ENCODE results near the gene EXOG. TPM values are rescaled to one million over a fixed set of nuclear protein-coding genes. Genes with fewer than 3 reads are reported as not detected.

EXOG gene
- total RNA-seq, 4 donors from 2014 or later, result 6.0 to 15.3 (median 10.8) TPM

DNA sequence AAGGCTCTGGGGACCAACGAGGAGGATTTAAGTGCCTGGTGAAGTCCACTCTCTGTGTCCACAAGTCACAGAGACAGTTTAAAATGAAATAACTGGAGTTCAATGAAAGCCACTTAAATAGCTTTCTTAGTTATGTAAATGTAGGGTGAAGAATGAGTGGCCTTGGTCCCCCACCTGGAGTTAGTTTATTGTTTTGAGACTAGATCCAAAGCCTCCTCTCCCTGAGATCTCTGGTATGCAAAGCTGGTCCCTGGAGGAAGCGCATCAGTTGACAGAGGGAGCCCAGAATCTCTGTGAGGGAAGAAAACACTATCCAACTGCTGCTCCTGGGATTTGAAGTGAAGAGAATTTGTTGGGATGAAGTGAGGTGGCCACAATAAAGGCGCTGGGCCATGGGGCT, 40.5 kb downstream of the EXOG start:
- WGBS, 2 donors (ENCODE audit: low coverage in 1 of 2), result 79 to 88% methylated on average over 2 to 3 of the region's 3 CpGs
- H3K9me3 ChIP-seq, result no peaks in the 10 kb centered on the region
- H3K27me3 ChIP-seq, result no peaks in the 10 kb centered on the region
- no peak overlapping the region for H3K4me3 ChIP-seq
- intact Hi-C loops (cut with DNase I; ENCODE audit: low total_unique reads) (no loop called here), in situ Hi-C loops (cut with MboI; ENCODE audit: low pct_ligation_motif_present in 1 of 4, low pct_unique_long_range_greater_than_20kb in 1 of 4, low sequenced_read_pairs in 3 of 4) (loop anchor here in 1 of 4 donors (25.0 kb wide), 1 partner anchor 476 kb away; no protein-coding TSS in a partner anchor)
- no peaks in the 10 kb centered on the region for H3K36me3 ChIP-seq
- no peak overlapping the region for H3K27ac ChIP-seq
- no peak for DNase-seq
- H3K4me1 ChIP-seq, result no peaks in the 10 kb centered on the region
- TF ChIP-seq POLR2A (IDR thresholded peaks at IDR 0.05) (no peak), EP300 (IDR thresholded peaks at IDR 0.05; ENCODE audit: low read depth) (no peak), POLR2AphosphoS5 (IDR thresholded peaks at IDR 0.05) (no peak)
- TF ChIP-seq, protein P1, sequence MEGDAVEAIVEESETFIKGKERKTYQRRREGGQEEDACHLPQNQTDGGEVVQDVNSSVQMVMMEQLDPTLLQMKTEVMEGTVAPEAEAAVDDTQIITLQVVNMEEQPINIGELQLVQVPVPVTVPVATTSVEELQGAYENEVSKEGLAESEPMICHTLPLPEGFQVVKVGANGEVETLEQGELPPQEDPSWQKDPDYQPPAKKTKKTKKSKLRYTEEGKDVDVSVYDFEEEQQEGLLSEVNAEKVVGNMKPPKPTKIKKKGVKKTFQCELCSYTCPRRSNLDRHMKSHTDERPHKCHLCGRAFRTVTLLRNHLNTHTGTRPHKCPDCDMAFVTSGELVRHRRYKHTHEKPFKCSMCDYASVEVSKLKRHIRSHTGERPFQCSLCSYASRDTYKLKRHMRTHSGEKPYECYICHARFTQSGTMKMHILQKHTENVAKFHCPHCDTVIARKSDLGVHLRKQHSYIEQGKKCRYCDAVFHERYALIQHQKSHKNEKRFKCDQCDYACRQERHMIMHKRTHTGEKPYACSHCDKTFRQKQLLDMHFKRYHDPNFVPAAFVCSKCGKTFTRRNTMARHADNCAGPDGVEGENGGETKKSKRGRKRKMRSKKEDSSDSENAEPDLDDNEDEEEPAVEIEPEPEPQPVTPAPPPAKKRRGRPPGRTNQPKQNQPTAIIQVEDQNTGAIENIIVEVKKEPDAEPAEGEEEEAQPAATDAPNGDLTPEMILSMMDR (IDR thresholded peaks at IDR 0.05), result no peak

DNA sequence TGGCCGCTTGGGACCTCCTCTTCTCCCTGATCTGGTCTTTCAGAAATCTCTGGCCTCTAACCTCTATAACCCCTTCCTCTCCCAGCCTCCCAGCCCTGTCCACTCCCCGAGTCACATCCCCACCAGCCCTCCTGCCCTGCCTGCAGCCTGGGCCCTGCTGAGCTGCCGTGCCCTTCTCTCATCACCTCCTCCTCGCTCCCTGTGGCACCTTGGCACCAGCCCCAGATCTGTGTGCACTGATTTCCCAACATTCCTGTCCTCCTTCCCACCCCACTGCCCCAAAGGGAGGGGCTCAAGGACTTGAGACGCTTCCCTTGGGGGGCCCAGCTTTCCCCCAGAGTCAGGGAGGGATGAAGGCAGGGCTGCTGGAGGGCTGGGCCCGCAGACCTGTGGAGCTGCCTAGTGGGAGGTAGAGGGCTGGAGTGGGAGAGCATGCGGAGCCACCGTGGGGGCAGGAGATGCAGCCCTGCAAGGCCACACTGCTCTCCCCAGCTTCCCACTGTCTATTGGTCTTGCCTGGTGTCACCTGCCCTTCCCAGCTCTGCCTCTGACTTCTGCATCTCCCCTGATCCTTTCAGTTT, 42.7 kb downstream of the EXOG start:
- H3K9me3 ChIP-seq, result no peaks in the 10 kb centered on the region
- H3K4me3 ChIP-seq, result no peak overlapping the region
- no peaks in the 10 kb centered on the region for H3K4me1 ChIP-seq
- TF ChIP-seq POLR2AphosphoS5 (IDR thresholded peaks at IDR 0.05) (no peak), EP300 (IDR thresholded peaks at IDR 0.05; ENCODE audit: low read depth) (no peak), POLR2A (IDR thresholded peaks at IDR 0.05) (no peak)
- TF ChIP-seq, protein P1 (IDR thresholded peaks at IDR 0.05), result no peak
- in situ Hi-C loops (cut with MboI; ENCODE audit: low pct_ligation_motif_present in 1 of 4, low pct_unique_long_range_greater_than_20kb in 1 of 4, low sequenced_read_pairs in 3 of 4), result loop anchor here in 1 of 4 donors (25.0 kb wide), 1 partner anchor 473 kb away; no protein-coding TSS in a partner anchor
- H3K36me3 ChIP-seq, result no peaks in the 10 kb centered on the region
- 60 to 91% methylated on average over 1 to 8 of the region's 8 CpGs for WGBS, 2 donors (ENCODE audit: low coverage in 1 of 2)
- DNase-seq, result no peak
- no peak overlapping the region for H3K27ac ChIP-seq
- H3K27me3 ChIP-seq, result no peaks in the 10 kb centered on the region
- intact Hi-C loops (cut with DNase I; ENCODE audit: low total_unique reads), result no loop called here

DNA sequence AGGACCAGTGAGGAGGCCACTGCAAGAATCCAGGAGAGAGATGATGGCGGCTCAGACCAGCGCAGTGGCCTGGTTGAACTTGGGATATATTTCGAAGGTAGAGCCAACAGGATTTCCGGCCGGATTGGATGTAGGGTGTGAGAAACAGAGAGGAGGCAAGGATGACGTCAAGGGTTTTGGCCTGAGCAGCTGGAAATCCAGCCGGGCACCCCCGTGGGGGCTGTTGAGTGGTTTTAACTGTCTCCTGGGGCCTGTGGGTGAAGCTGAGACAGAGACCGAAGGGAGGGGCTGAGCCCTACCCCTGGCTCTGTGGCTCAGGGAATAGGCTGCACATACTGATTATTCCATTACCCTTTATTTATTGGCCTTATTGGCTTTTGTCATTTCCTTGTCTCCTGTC, 45.7 kb downstream of the EXOG start:
- DNase-seq, result no peak
- TF ChIP-seq, protein P1 (IDR thresholded peaks at IDR 0.05), result no peak
- TF ChIP-seq POLR2AphosphoS5 (IDR thresholded peaks at IDR 0.05) (no peak), POLR2A (IDR thresholded peaks at IDR 0.05) (no peak), EP300 (IDR thresholded peaks at IDR 0.05; ENCODE audit: low read depth) (no peak)
- intact Hi-C loops (cut with DNase I; ENCODE audit: low total_unique reads) (no loop called here), in situ Hi-C loops (cut with MboI; ENCODE audit: low pct_ligation_motif_present in 1 of 4, low pct_unique_long_range_greater_than_20kb in 1 of 4, low sequenced_read_pairs in 3 of 4) (loop anchor here in 1 of 4 donors (25.0 kb wide), 1 partner anchor 470 kb away; no protein-coding TSS in a partner anchor)
- Histone ChIP-seq H3K27ac (no peak overlapping the region), H3K4me3 (no peak overlapping the region), H3K9me3 (no peaks in the 10 kb centered on the region), H3K4me1 (no peaks in the 10 kb centered on the region), H3K27me3 (no peaks in the 10 kb centered on the region), H3K36me3 (no peaks in the 10 kb centered on the region)
- 50 to 81% methylated on average over 2 to 9 of the region's 9 CpGs for WGBS, 2 donors (ENCODE audit: low coverage in 1 of 2)

DNA sequence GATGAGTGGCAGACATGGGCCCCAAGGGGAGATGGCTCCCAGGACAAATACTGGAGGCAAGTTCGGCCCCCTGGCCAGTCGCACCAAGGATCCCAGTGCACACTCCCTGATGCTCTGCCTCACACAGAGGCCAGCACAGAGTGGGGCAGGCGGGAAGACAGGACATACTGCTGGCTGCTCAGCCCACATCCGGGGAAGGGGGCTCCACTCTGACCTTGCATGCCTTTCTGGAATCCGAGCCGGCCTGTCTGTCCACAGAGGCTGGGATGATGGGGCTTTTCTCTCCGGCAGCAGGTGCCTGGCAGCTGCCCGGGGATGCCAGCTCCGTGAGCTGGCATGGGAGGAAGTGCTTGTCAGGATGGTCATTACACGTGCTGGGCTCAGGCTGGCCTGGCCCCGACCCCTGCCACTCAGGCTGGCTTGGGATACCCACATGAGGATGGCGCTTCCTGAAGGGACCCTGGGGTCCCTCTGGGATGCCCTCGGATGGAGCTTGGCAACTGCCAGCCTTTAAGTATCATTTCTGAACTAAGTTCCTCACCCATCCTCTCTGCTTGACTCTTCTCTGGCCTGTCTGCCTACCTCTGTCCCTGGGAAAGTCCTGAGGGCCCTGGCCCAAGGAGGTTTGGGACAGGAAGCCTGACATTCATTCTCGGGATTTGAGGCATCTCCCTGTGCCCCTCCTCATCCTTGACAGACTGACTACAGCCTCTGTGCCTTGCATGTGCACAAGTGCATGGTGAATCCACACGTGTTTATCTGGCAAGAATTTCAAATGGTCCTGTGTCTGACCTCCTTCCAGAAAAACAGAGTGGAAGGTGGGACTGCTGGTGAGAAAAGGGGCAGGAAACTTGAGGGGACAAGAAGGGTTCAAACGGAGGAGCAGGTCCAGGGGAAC, 46.5 kb downstream of the EXOG start:
- intact Hi-C loops (cut with DNase I; ENCODE audit: low total_unique reads) (no loop called here), in situ Hi-C loops (cut with MboI; ENCODE audit: low pct_ligation_motif_present in 1 of 4, low pct_unique_long_range_greater_than_20kb in 1 of 4, low sequenced_read_pairs in 3 of 4) (loop anchor here in 1 of 4 donors (25.0 kb wide), 1 partner anchor 470 kb away; no protein-coding TSS in a partner anchor)
- no peak for DNase-seq

More for the DNA sequence above, 46.5 kb downstream of the EXOG start:
- TF ChIP-seq, protein P1 (IDR thresholded peaks at IDR 0.05), result no peak
- TF ChIP-seq EP300 (IDR thresholded peaks at IDR 0.05; ENCODE audit: low read depth), result no peak
- TF ChIP-seq POLR2AphosphoS5 (IDR thresholded peaks at IDR 0.05), result no peak
- no peak for TF ChIP-seq POLR2A (IDR thresholded peaks at IDR 0.05)
- H3K27ac ChIP-seq, result no peak overlapping the region
- no peaks in the 10 kb centered on the region for H3K27me3 ChIP-seq
- H3K4me1 ChIP-seq, result no peaks in the 10 kb centered on the region
- WGBS, 2 donors (ENCODE audit: low coverage in 1 of 2), result 33 to 64% methylated on average over 1 to 12 of the region's 16 CpGs
- H3K36me3 ChIP-seq, result no peaks in the 10 kb centered on the region
- no peaks in the 10 kb centered on the region for H3K9me3 ChIP-seq
- H3K4me3 ChIP-seq, result no peak overlapping the region
